ENCODE results near the gene USF2. TPM values are rescaled to one million over a fixed set of nuclear protein-coding genes. Genes with fewer than 3 reads are reported as not detected.

Gene USF2
- total RNA-seq, 1 donor from 2014 or later: 151 TPM

- DNase-seq (ENCODE audit: missing footprints): no peak
- ATAC-seq: no peak
- intact Hi-C loops (cut with DNase I): no loop called here
Observed at GRCh38 chr19:35293363-35293739, 24.6 kb downstream of the USF2 start.

- DNase-seq (ENCODE audit: missing footprints): peak; percentile 14
Observed at GRCh38 chr19:35293808-35294207, 25.0 kb downstream of the USF2 start.

GRCh38 chr19:35294328-35294727 lies 25.6 kb downstream of the USF2 start:
- ATAC-seq (no peak), DNase-seq (ENCODE audit: missing footprints) (peak; percentile 14)
- intact Hi-C loops (cut with DNase I): no loop called here

More at GRCh38 chr19:35293808-35294207, 25.0 kb downstream of the USF2 start:
- intact Hi-C loops (cut with DNase I): no loop called here
- ATAC-seq: no peak

GRCh38 chr19:35294859-35295791 lies 26.4 kb downstream of the USF2 start:
- intact Hi-C loops (cut with DNase I): no loop called here

GRCh38 chr19:35295792-35296462 lies 27.2 kb downstream of the USF2 start:
- DNase-seq (ENCODE audit: missing footprints) (peak; percentile 59), ATAC-seq (no peak)
- intact Hi-C loops (cut with DNase I): no loop called here

More at GRCh38 chr19:35294859-35295791, 26.4 kb downstream of the USF2 start:
- DNase-seq (ENCODE audit: missing footprints) (no peak), ATAC-seq (no peak)

- DNase-seq (ENCODE audit: missing footprints): peak; percentile 39
- intact Hi-C loops (cut with DNase I): no loop called here
- no peak for ATAC-seq
Observed at GRCh38 chr19:35296644-35297514, 28.1 kb downstream of the USF2 start.

GRCh38 chr19:35297515-35297848 lies 28.7 kb downstream of the USF2 start:
- ATAC-seq (no peak), DNase-seq (ENCODE audit: missing footprints) (no peak)
- intact Hi-C loops (cut with DNase I): no loop called here

GRCh38 chr19:35297922-35298321 lies 29.2 kb downstream of the USF2 start:
- ATAC-seq (no peak), DNase-seq (ENCODE audit: missing footprints) (peak; percentile 5)
- intact Hi-C loops (cut with DNase I): no loop called here

GRCh38 chr19:35298561-35298972 lies 29.8 kb downstream of the USF2 start:
- ATAC-seq: no peak
- DNase-seq (ENCODE audit: missing footprints): no peak
- intact Hi-C loops (cut with DNase I): no loop called here

- intact Hi-C loops (cut with DNase I): no loop called here
- ATAC-seq (no peak), DNase-seq (ENCODE audit: missing footprints) (peak; percentile 65)
Observed at GRCh38 chr19:35299523-35300338, 31.0 kb downstream of the USF2 start.

- intact Hi-C loops (cut with DNase I): no loop called here
- no peak for ATAC-seq
- DNase-seq (ENCODE audit: missing footprints): peak; percentile 28
Observed at GRCh38 chr19:35300339-35300649, 31.5 kb downstream of the USF2 start.

- ATAC-seq (no peak), DNase-seq (ENCODE audit: missing footprints) (no peak)
- intact Hi-C loops (cut with DNase I): no loop called here
Observed at GRCh38 chr19:35301961-35302360, 33.2 kb downstream of the USF2 start.

- ATAC-seq (no peak), DNase-seq (ENCODE audit: missing footprints) (no peak)
- intact Hi-C loops (cut with DNase I): no loop called here
Observed at GRCh38 chr19:35302446-35302845, 33.7 kb downstream of the USF2 start.

- intact Hi-C loops (cut with DNase I): no loop called here
- ATAC-seq: no peak
- DNase-seq (ENCODE audit: missing footprints): no peak
Observed at GRCh38 chr19:35303357-35303915, 34.7 kb downstream of the USF2 start.

- no peak for DNase-seq (ENCODE audit: missing footprints)
- no peak for ATAC-seq
- intact Hi-C loops (cut with DNase I): no loop called here
Observed at GRCh38 chr19:35304036-35304435, 35.3 kb downstream of the USF2 start.

- intact Hi-C loops (cut with DNase I): no loop called here
- DNase-seq (ENCODE audit: missing footprints): no peak
Observed at GRCh38 chr19:35305181-35305580, 36.4 kb downstream of the USF2 start.

GRCh38 chr19:35306473-35307246 lies 37.9 kb downstream of the USF2 start:
- no peak for DNase-seq (ENCODE audit: missing footprints)

More at GRCh38 chr19:35305181-35305580, 36.4 kb downstream of the USF2 start:
- ATAC-seq: no peak

GRCh38 chr19:35307931-35308330 lies 39.2 kb downstream of the USF2 start:
- DNase-seq (ENCODE audit: missing footprints) (no peak), ATAC-seq (no peak)
- intact Hi-C loops (cut with DNase I): no loop called here

More at GRCh38 chr19:35306473-35307246, 37.9 kb downstream of the USF2 start:
- intact Hi-C loops (cut with DNase I): no loop called here
- no peak for ATAC-seq

All from Right ventricle myocardium inferior (tissue), 1 donor.